ENCODE data around the gene FAM83F. TPM values are rescaled to one million over a fixed set of nuclear protein-coding genes. Genes with fewer than 3 reads are reported as not detected.

Gene FAM83F
- polyA plus RNA-seq, 1 experiment, result not detected

GRCh38 chr22:39999144-39999757, 4.5 kb downstream of the FAM83F start:
- Histone ChIP-seq H3K27me3 (ENCODE audit: control insufficient read depth, insufficient read depth, low read length) (peaks cover 17% of the 10 kb centered on the region), H3K36me3 (ENCODE audit: control insufficient read depth, insufficient read depth, low read length) (no peaks in the 10 kb centered on the region), H3K4me3 (ENCODE audit: low read depth, low read length) (no peak overlapping the region)
- CTCF ChIA-PET, result interaction anchor here (1.1 to 2.2 kb wide), 2 partner anchors 25 to 28 kb away, joined by 4 to 9 read pairs; no protein-coding TSS in a partner anchor
- POLR2A ChIA-PET, result no interaction called here
- no peak for TF ChIP-seq CTCF (IDR thresholded peaks at IDR 0.05; ENCODE audit: insufficient read depth, low read depth, low read length)
- no peak for DNase-seq (ENCODE audit: low read depth)

GRCh38 chr22:40000171-40000570, 5.4 kb downstream of the FAM83F start:
- TF ChIP-seq CTCF (IDR thresholded peaks at IDR 0.05; ENCODE audit: insufficient read depth, low read depth, low read length), result no peak
- no peak for DNase-seq (ENCODE audit: low read depth)
- Histone ChIP-seq H3K4me3 (ENCODE audit: low read depth, low read length) (no peak overlapping the region), H3K27me3 (ENCODE audit: control insufficient read depth, insufficient read depth, low read length) (peaks cover 16% of the 10 kb centered on the region), H3K36me3 (ENCODE audit: control insufficient read depth, insufficient read depth, low read length) (no peaks in the 10 kb centered on the region)
- ChIA-PET POLR2A (no interaction called here), CTCF (interaction anchor here (1.1 to 2.2 kb wide), 3 partner anchors 9 to 29 kb away, joined by 4 to 9 read pairs (median 5); no protein-coding TSS in a partner anchor)

- H3K4me3 ChIP-seq (ENCODE audit: low read depth, low read length), result no peak overlapping the region
- CTCF ChIA-PET, result interaction anchor here (1.4 to 2.2 kb wide), 2 partner anchors 10 to 23 kb away, joined by 5 to 9 read pairs; no protein-coding TSS in a partner anchor
- TF ChIP-seq CTCF (IDR thresholded peaks at IDR 0.05; ENCODE audit: insufficient read depth, low read depth, low read length), result no peak
- H3K36me3 ChIP-seq (ENCODE audit: control insufficient read depth, insufficient read depth, low read length), result no peaks in the 10 kb centered on the region
- POLR2A ChIA-PET, result no interaction called here
- no peak for DNase-seq (ENCODE audit: low read depth)
- peaks cover 8% of the 10 kb centered on the region for H3K27me3 ChIP-seq (ENCODE audit: control insufficient read depth, insufficient read depth, low read length)
These were observed 6.4 kb downstream of the FAM83F start for GRCh38 chr22:40001106-40001505.

- DNase-seq (ENCODE audit: low read depth), result no peak
- CTCF ChIA-PET, result interaction anchor here (2.2 kb wide), 1 partner anchor 23 kb away, joined by 9 read pairs; no protein-coding TSS in a partner anchor
- H3K27me3 ChIP-seq (ENCODE audit: control insufficient read depth, insufficient read depth, low read length), result peaks cover 6% of the 10 kb centered on the region
- no peaks in the 10 kb centered on the region for H3K36me3 ChIP-seq (ENCODE audit: control insufficient read depth, insufficient read depth, low read length)
- TF ChIP-seq CTCF (IDR thresholded peaks at IDR 0.05; ENCODE audit: insufficient read depth, low read depth, low read length), result no peak
- no peak overlapping the region for H3K4me3 ChIP-seq (ENCODE audit: low read depth, low read length)
- POLR2A ChIA-PET, result no interaction called here
These were observed 7.2 kb downstream of the FAM83F start for GRCh38 chr22:40001800-40002577.

GRCh38 chr22:40002935-40003715, 8.4 kb downstream of the FAM83F start:
- no peak for TF ChIP-seq CTCF (IDR thresholded peaks at IDR 0.05; ENCODE audit: insufficient read depth, low read depth, low read length)
- ChIA-PET POLR2A (no interaction called here), CTCF (interaction anchor here (0.9 kb wide), 1 partner anchor 21 kb away, joined by 3 read pairs; no protein-coding TSS in a partner anchor)
- no peak overlapping the region for H3K4me3 ChIP-seq (ENCODE audit: low read depth, low read length)
- DNase-seq (ENCODE audit: low read depth), result no peak
- peaks cover 6% of the 10 kb centered on the region for H3K27me3 ChIP-seq (ENCODE audit: control insufficient read depth, insufficient read depth, low read length)
- no peaks in the 10 kb centered on the region for H3K36me3 ChIP-seq (ENCODE audit: control insufficient read depth, insufficient read depth, low read length)
